Activated CD8-positive, alpha-beta memory T cell treated with anti-CD3 and anti-CD28 coated beads, Interleukin-2, amount 50 U/mL, for 1 hour (primary cell): ENCODE results near the gene OCA2.
"Not testable (repeated sequence)": the region's sequence is repeated elsewhere in the genome, so short reads cannot be mapped to it uniquely, and the experiment has no call there.

ENCODE experiments used
- DNase-seq: peaks from one replicate; pipeline ENCODE4 v3.0.0-alpha.2; 2020; ENCODE audit errors: extremely low read depth

Gene OCA2

DNA sequence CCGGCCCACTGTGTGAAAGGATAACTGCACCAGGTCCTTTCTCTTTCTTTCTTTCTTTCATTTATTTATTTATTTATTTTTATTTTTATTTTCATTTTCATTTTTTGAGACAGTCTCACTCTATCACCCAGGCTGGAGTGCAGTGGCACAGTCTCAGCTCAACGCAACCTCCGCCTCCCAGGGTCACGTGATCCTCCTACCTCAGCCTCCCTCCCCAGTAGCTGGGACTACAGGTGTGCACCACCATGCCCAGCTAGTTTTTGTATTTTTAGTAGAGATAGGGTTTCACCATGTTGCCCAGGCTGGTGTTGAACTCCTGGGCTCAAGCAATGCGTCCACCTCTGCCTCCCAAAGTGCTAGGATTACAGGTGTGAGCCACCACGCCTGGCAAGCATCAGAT is 146.5 kb downstream of the OCA2 start:
- DNase-seq: not testable (repeated sequence)

DNA sequence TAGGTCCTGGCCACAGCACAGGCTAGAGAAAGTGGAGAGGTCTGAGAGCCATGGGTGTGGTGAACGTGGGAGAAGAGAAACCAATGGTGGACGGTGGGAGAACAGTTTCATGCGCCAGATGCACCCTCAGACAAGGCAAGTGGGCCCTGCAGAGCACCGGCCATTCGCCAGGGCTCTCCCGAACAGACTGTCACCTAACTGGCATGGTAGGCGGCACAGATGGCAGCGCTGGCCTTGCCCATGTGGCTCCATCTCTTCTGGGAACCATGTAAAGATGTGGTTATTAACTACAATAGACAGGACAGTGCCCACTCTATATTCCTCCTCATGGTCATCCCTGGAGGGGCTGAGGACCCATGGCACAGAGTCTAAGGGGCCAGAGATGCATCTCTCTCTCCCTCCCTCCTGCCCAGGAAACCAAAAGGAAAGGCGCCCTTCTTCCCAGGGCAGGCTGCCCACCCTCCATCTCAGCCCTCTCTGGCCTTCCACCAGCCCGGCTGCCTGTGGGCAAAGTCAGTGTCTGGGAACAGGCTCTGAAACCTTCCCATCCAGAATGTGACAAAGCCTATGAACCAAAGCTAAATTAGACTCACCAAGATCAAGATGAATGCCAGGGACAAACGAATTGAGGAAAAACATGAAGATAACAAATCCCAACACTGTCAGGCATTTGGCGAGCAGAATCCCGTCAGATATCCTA is 147.8 kb downstream of the OCA2 start:
- DNase-seq: no peak

DNA sequence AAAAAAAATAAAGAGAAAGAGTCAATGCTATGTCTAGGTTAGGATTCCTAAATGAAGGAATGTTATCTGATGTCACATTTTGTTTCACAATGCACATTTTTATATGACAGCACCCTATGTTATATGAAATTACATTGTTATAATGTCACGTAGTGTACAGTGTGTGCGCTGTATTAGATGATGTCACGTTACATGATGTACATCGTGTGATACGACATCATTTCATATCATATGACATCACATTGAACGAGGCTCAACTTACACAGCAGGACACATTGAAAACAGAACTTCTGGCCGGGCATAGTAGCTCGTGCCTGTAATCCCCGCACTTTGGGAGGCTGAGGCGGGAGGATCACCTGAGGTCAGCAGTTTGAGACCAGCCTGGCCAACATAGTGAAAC is 150.0 kb downstream of the OCA2 start:
- DNase-seq: no peak

DNA sequence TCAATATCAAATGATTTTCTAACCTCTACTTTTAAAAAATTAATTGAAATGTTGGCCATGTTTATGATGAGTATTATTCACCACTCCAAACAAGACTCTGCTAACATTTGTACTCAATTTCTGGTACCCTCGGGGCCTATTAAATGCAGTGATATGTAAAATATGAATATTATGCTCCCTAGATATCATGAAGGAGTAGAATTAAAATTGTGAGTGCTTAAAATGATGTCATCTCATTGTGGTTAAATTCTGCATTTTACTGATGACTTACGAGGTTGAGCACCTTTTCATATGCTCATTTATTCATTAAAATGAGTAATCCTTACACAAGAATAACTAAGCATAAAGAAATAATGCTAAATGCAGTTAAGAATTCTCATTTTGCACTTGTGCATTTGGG is 159.9 kb downstream of the OCA2 start:
- no peak for DNase-seq

DNA sequence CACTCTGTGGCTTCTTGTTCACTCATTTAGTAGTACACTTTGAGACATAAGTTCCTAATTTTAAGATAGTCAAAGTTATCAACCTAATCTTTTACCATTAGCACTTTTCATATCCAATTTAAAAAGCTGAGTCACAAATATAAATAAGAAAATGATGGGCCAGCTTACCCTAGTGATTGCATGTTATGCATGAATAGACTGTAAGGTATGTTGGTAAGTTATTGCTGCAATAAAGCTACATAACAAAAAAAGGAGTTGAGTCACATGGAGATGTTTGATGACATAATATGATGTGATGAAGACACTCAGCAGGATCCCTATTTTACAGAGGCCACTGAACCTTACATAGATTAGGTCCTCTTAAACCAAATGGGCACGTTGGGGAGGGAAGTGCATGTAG is 161.3 kb downstream of the OCA2 start:
- no peak for DNase-seq

DNA sequence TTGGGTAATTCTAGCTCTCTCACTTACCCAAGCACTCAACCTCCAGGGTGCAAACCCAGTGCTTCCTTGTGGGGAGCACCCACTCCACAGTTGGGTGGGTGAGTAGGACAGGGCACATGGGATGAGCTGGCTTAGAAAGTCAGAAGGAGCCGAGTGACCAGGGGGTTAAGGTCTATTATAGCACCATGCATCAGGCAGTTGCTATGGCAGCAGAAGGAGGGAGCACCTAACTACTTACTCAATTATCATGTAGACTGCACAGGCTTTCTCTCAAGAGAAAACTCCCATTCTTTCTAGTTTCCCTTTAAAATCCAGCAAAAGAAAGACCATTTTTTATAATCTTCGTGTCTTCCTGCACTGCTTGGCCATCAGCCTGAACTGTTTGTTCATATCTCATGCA is 163.0 kb downstream of the OCA2 start:
- no peak for DNase-seq

DNA sequence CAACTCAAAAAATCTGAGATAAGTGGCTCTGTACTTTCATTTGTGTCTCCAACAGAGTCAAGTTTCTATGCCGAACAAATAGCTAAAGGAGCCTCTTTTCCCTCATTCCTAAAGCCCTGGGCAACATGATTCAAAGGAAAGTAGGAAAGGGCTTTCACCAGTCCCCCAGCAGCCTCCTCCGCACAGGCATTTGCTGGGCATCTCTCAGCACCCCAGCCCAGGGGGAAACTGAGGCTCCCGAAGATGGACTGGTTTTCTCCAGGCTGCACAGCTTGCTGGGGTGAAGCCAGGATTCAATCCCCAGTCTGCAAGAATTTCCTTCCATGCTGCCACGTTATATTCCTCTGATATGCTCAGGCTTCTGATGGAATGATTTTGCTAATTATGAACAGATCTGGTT is 163.8 kb downstream of the OCA2 start:
- no peak for DNase-seq

DNA sequence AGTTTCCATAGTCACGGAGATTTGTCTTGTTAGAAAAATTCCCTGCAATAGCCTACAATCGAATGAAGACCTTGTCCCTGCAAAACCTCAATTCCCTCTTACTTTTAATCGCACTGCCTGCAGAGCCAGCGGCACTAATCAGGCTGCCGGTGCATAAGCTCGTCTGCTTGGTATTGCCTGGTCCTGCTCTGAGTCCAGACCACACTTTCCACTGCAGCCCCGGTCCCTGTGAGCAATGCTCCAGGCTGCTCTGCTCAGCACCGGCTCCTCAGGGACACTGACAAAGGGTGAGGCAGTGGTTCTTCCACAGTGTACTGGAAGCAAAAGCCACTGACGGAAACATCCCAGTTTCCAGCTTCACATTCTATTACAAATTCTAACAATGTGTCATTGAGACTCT is 164.3 kb downstream of the OCA2 start:
- DNase-seq: no peak

DNA sequence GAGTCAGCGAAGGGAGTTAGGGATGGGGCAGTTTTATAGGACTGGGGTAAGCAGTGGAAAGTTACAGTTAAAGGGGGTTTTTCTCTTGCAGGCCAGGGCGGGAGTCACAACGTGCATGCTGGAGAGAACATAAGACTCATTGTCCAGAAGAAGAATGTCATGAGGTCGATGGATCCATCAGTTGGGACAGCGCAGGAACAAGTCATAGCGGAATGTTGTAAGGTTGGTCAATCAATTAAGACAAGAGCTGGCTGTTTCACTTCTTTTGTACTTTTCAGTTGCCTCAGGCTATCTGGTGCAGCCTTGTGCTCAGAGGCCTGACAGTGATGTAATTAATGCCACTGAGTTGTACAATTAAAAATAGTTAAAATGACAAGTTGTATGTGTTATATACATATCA is 165.6 kb downstream of the OCA2 start:
- DNase-seq: no peak

DNA sequence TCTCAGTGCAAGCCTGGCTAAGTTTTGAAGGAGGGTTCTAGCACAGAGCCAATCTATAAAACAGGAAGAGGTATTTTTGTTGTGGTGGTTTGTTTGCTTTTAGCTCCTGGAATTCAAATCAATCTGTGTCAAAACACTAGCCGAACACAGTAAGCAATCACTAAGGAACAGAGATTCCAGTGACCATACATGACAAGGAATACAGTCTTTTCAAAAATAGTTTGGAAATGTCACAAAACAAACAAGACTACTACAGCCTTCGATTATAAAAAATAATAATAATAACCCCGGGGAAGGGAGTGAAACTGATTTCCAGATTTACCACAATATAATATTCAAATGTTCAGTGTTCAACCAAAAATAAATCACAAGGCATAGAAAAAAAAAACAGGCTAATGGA is 166.5 kb downstream of the OCA2 start:
- DNase-seq: no peak

DNA sequence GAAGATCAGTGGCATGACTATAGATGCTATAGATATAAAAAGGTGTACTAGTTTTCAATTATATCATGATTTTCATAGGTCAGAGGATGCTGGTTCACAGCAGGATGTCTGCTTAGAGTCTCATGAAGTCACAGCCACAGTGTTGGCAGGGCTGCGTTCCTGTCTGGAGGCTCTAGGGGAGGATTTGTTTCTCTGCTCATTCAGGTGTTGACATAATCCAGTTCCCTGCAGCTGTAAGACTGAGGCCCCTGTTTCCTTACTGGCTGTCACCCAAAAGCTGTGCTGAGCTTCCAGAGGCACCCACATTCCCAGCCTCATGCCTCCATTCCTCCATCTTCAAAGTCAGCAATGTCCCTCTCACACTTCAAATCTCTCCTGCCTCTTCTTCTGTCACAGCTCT is 170.7 kb downstream of the OCA2 start:
- DNase-seq: no peak

DNA sequence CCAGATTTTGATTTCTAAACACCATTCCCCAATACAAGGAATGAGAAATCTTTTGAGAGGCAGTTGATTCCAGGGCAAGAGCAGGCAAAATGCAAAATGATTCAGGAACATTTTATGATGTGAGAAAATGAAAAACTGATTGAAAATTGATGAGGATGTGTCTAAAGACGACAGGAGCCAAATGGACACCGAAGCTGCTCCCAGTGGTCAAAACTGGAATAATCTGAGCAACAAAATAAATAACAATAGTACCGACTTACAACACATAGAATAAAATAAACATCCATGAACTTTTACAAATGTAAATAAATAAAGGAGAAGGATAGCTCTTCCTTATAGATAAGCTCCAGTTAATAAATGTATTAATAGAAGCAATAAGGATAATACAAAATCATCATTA is 186.8 kb downstream of the OCA2 start:
- no peak for DNase-seq

DNA sequence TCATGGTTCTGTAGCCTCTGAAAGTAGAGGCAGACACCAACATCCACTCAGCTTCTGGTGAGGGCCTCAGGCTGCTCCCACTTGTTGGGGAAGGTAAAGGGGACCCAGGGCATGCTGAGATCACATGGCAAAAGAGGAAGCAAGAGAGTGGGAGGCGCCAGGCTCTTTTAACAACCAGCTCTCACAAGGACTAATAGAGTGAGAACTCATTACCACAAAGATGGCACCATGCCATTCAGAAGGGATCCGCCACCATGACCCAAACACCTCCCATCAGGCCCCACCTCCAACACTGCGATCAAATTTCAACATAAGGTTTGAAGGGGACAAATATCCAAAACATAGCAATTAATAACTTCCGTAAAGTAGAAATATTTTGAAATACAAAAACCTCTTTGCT is 192.3 kb downstream of the OCA2 start:
- DNase-seq: no peak

DNA sequence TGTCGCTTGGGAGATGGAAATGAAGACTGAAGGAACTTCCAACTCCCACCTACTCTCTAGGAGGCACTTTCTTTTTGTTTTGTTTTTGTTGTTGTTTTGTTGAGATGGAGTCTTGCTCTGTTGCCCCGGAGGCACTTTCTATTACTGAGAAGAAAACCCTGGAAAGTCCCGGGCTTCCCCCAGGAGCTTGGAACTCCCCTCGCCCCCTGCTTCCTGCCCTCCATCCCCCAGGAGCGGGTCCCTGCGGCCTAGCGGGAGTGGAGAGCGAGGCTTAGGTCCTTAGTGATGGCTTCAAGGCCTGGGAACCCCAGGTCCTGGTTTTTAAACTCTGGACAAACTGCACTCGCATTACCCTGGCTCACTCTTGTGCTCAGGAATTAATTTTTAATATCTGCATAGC is 195.7 kb downstream of the OCA2 start:
- no peak for DNase-seq

DNA sequence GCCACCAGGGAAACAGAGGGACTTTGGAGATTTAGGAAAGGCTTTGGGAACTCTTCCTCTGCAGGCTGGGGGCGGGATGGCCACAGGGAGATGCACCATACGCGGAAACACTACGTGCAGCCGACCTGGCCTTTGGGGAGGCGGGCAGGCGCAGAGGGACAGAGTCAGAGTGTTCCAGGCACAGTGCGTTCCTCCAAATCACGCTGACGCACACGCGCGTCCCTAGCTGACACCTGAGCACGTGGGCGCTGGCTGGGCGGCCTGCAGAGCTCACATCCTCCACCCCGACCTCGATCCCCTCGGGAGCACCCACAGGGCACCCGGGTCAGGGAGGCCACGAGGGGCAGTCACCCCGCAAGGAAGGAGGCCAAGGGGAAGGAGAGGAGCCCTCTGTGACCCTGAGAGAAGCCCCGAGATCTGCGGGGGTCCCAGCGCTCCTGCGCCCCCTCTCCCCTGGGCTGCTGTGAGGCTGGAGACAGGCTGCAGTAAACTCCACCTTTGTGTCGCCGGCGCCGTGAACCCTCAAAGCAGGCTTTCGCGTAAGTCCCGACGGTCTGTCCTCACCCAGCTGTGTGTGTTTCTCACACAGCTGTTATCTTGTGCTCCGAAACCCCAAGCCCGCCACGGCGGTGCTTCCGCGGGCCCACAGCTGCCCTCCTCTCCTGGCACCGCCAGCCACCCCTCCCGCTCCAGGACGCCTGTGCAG is 196.3 kb downstream of the OCA2 start:
- no peak for DNase-seq

DNA sequence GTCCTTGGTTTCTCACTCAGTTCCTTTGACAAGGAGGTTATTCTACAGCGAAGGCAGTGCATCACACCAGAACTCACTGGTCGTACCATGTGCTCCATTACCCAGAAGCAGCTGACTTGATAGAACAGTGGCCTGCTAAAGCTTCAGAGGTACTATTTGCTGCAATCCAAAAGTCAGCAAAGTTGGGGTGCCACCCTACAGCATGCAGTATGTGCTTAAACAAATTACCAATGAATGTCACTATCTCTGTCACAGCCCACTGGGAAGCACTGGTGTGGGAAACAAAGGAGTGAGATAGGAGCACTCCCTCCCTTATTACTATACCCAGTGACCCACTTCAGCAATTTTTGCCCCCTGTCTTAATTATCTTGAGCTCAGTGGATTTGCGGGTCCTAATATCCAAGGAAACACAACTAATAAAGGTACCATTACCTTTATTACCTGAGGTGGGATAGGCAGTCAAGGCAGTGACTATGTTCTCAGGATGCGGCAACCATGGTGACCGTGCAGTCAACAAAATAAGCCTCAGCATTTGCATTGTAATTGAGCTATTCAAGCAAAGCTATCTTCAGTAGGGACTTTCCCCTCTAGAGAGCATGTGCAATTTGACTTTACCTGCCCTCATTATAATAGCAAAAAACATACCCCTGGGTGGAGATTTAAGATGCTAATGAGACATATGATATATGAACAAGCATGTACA is 199.4 kb downstream of the OCA2 start:
- no peak for DNase-seq

DNA sequence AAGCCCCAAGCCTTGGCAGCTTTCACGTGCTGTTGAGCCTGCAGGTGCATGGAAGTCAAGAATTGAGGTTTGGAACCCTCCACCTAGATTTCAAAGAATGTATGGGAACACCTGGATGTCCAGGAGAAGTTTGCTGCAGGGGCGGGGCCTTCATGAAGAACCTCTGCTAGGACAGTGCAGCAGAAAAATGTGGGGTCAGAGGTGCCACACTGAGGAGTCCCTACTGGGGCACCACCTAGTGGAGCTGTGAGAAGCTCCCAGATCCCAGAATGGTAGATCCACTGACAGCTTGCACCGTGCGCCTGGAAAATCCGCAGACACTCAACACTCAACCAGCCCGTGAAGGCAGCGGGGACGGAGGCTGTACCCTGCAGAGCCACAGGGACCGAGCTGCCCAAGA is 201.6 kb downstream of the OCA2 start:
- no peak for DNase-seq

DNA sequence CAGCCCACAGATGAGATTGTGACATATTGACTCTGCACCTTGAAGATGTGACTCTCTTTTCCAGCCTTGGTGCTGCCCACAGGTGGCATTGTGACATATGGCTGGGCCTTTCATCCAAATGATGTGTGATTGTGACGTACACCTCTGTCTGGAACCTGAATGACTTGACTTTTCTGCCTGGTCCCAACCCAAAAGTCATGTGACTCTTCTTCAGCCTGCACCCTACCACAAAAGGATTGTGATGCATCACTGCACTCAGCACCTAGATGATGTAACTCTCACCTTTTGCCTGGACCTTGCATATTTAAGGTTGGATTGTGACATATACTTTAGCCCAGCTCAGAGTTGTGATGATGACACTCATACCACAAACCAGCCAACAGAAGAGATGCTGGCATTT is 204.5 kb downstream of the OCA2 start:
- no peak for DNase-seq

DNA sequence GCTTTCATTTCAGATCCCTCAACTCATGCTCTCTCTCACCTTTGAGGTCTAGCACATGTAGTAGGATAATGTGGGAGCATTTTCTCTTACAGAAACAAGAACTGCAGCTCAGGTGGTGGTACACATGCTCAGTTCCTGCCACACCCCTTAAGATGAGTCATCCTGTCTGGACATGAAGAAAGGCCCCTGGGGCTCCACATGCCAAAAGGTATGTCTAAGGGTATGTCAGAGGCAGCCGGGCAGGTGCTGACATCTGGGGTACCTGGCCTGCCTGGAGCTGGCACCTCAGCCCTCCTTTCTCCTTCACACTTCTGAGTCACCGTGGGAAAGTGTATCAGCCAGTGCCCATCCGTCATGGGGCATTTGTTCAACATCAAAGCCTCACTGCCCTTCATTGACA is 209.9 kb downstream of the OCA2 start:
- no peak for DNase-seq

DNA sequence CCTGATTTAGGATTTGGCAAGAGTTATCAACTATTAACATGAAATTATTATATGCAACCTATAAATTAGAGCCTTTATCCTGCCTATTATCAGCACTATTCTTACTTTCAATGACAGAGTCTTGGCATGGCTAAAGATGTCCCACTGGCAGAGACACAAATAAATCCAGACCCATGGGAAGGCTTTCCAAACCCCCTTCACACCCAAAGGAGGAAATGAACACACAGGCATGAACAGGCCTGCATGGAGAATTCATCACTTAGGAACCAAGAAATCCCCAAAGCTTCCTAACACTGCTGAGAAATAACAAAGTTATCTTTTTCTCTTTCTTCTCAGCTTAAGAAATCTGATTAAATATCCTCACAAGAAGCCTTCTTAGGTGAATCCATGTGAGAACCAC is 213.9 kb downstream of the OCA2 start:
- DNase-seq: no peak

DNA sequence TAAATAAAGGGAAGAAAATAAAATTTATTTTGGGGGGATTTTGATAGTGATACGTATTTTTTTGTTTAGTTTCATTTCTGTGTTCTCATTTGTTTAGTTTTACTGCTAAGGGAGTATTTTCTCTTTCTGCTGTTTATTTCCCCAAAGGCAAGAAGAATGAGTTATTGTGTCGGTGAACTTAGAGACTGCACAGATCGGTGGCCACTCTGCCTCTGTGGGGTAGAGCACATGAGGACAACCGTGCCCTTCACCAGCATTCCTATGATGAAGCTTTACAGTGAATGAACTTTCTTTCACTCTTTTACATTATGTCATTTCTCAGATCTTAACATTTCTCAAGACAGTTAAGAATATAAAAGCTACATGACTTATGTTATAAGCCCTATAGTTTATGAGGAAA is 214.4 kb downstream of the OCA2 start:
- DNase-seq: no peak

DNA sequence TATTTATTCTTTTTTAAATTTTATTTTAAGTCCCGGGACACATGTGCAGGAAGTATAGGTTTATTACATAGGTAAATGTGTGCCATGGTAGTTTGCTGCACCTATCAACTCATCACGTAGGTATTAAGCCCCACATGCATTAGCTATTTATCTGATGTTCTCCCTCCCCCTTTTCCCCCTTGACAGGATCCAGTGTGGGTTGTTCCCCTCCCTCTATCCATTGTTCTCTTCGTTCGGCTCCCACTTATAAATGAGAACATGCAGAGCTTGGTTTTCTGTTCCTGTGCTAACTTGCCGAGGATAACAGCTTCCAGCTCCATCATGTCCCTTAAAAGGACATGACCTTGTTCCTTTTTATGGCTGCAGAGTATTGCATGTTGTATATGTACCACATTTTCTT is 220.3 kb downstream of the OCA2 start:
- DNase-seq: no peak

DNA sequence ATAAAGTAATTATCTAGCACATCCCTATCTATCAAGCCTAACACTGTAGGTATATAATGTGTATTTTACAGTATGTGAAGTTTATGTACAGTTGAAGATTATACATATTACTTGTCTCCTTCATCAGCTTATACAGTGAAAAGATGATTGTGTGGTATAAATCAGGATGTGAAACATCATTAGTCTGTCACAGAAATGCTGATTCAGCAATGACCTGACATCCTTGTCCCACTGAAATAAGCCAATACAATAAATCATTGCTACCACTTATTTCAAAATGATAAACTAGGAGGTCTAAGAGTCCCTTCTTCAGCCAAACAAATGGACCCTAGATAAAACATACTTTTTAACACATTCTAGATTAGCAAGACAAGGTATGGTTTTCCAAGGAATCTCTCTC is 225.3 kb downstream of the OCA2 start:
- no peak for DNase-seq
